GM12892 (cell line): ENCODE data around the gene SGCD.

Experiments used
- POLR2A ChIP-seq: IDR thresholded peaks from 2 replicates; pipeline ENCODE4 v1.6.1; 2011; ENCODE audit warnings: low read depth, low read length, control low read depth
- POLR2AphosphoS5 ChIP-seq: IDR thresholded peaks from 2 replicates; pipeline ENCODE4 v1.6.1; 2011; ENCODE audit warnings: low read depth, low read length, control low read depth

GRCh38 chr5:156386976-156387375 lies 60.0 kb downstream of the SGCD start:
- TF ChIP-seq POLR2A (no peak), POLR2AphosphoS5 (no peak)
